H1 (cell line): ENCODE measurements around the gene BCAP31. TPM values are rescaled to one million over a fixed set of nuclear protein-coding genes. Genes with fewer than 3 reads are reported as not detected.
A peak's percentile ranks its signal among the peaks of the same experiment; 100 is the strongest.

Experiments used
- CTCF ChIA-PET: fragments of 300-600 bp; sonication (Branson Sonifier 250); formaldehyde crosslinking; loops from one replicate; lab custom pipeline; 2021; ENCODE audit not compliant: partially characterized antibody; lab: Charles Lee
- POLR2A ChIA-PET: fragments of 300-600 bp; sonication (Branson Sonifier 250); formaldehyde crosslinking; loops from one replicate; lab custom pipeline; 2021; ENCODE audit warnings: inconsistent platforms; ENCODE audit not compliant: partially characterized antibody; lab: Charles Lee
- DNase-seq, 2 experiments: peaks; one replicate each; pipeline versions ENCODE4 v3.0.0 to v3.0.0-alpha.2; 2010 to 2022; ENCODE audit warnings: low spot score in 2 of 2, low read depth in 1 of 2, mixed read lengths in 1 of 2
- FAIRE-seq: peaks from 2 replicates; lab custom pipeline; 2011; peaks lifted over from hg19 to GRCh38; lab: Jason Lieb, UNC
- H2AFZ ChIP-seq: 2 replicates; pipeline ENCODE4 v1.8.1; 2012; ENCODE audit warnings: low read length, inconsistent platforms
- H2AK5ac ChIP-seq: 2 replicates; pipeline ENCODE4 v1.6.1; 2013; ENCODE audit warnings: low read depth, low read length
- H2BK120ac ChIP-seq: replicated peaks from 2 replicates; pipeline ENCODE3; 2013; ENCODE audit warnings: low read depth, low read length, inconsistent platforms
- H2BK12ac ChIP-seq: 2 replicates; pipeline ENCODE4 v1.6.1; 2013; ENCODE audit warnings: low read depth, low read length
- H2BK15ac ChIP-seq: 2 replicates; pipeline ENCODE4 v1.6.1; 2013; ENCODE audit warnings: low read length
- H2BK20ac ChIP-seq: 2 replicates; pipeline ENCODE4 v1.6.1; 2013; ENCODE audit warnings: low read length
- H2BK5ac ChIP-seq: 2 replicates; pipeline ENCODE4 v1.6.1; 2013; ENCODE audit warnings: low read depth, low read length
- H3K14ac ChIP-seq: 2 replicates; pipeline ENCODE4 v1.6.1; 2013; ENCODE audit warnings: inconsistent platforms; ENCODE audit not compliant: insufficient read length
- H3K18ac ChIP-seq: 2 replicates; pipeline ENCODE4 v1.6.1; 2013; ENCODE audit warnings: low read length; ENCODE audit errors: extremely low read depth
- H3K23ac ChIP-seq: 2 replicates; pipeline ENCODE4 v1.6.1; 2013; ENCODE audit warnings: inconsistent platforms; ENCODE audit not compliant: insufficient read length
- H3K23me2 ChIP-seq: 2 replicates; pipeline ENCODE4 v1.6.1; 2013; ENCODE audit warnings: low read depth, low read length
- H3K27ac ChIP-seq: 2 replicates; pipeline ENCODE4 v1.6.1; 2011; ENCODE audit warnings: low read depth, low read length, inconsistent platforms
- H3K27me3 ChIP-seq, 4 experiments: replicated peaks in 1 of 4; 1 replicate in 1 of 4; 2 replicates in 3 of 4; pipeline versions ENCODE4 v1.6.1 to v1.8.1; 2011 to 2013; ENCODE audit warnings: low read length in 3 of 4, mild to moderate bottlenecking in 3 of 4, inconsistent platforms in 2 of 4, mixed read lengths in 2 of 4, moderate library complexity in 1 of 4; ENCODE audit not compliant: control insufficient read depth in 3 of 4, insufficient read depth in 3 of 4; ENCODE audit errors: extremely low read depth in 1 of 4
- H3K36me3 ChIP-seq, 4 experiments: 2 replicates each; pipeline versions ENCODE4 v1.6.1 to v1.8.1; 2011 to 2013; ENCODE audit warnings: mild to moderate bottlenecking in 4 of 4, low read length in 3 of 4, moderate library complexity in 2 of 4, control low read depth in 1 of 4, inconsistent platforms in 1 of 4; ENCODE audit not compliant: insufficient read depth in 4 of 4, control insufficient read depth in 2 of 4
- H3K4ac ChIP-seq: replicated peaks from 2 replicates; pipeline ENCODE3; 2013; ENCODE audit warnings: low read length, low read depth, mixed read lengths, inconsistent platforms; ENCODE audit not compliant: insufficient read length
- H3K4me1 ChIP-seq, 4 experiments: replicated peaks in 1 of 4; 1 replicate in 1 of 4; 2 replicates in 3 of 4; pipeline versions ENCODE4 v1.6.1 to v1.8.1; 2011 to 2013; ENCODE audit warnings: low read length in 3 of 4, inconsistent platforms in 2 of 4, mixed read lengths in 1 of 4; ENCODE audit not compliant: insufficient read depth in 4 of 4, control insufficient read depth in 3 of 4
- H3K4me2 ChIP-seq, 2 experiments: 2 replicates each; pipeline versions ENCODE4 v1.6.1 to v1.8.1; 2011 to 2013; ENCODE audit warnings: low read depth in 2 of 2, low read length in 2 of 2, control low read depth in 1 of 2, inconsistent platforms in 1 of 2, mild to moderate bottlenecking in 1 of 2; ENCODE audit not compliant: insufficient read depth in 1 of 2
- H3K4me3 ChIP-seq, 4 experiments: fragments of 200-600, 300-600 bp in 1 of 4; sonication (generic), shearing (Covaris generic), sonication (Bioruptor Twin) in 1 of 4; 2 replicates each; pipeline versions ENCODE4 v1.5.1 to v1.8.1; 2011 to 2016; ENCODE audit warnings: low read length in 4 of 4, low read depth in 3 of 4, control low read depth in 2 of 4, inconsistent platforms in 2 of 4, mild to moderate bottlenecking in 2 of 4, mixed read lengths in 1 of 4, moderate library complexity in 1 of 4; ENCODE audit not compliant: insufficient read depth in 2 of 4; ENCODE audit errors: extremely low read depth in 1 of 4
- H3K56ac ChIP-seq: replicated peaks from 2 replicates; pipeline ENCODE3; 2013; ENCODE audit warnings: low read depth, mild to moderate bottlenecking, mixed read lengths, low read length, inconsistent platforms; ENCODE audit not compliant: insufficient read length
- H3K79me1 ChIP-seq: 2 replicates; pipeline ENCODE4 v1.6.1; 2013; ENCODE audit warnings: low read depth, low read length, control low read depth
- H3K79me2 ChIP-seq, 2 experiments: 2 replicates each; pipeline versions ENCODE4 v1.6.1 to v1.8.1; 2012 to 2013; ENCODE audit warnings: low read length in 2 of 2, mild to moderate bottlenecking in 2 of 2, inconsistent platforms in 1 of 2; ENCODE audit not compliant: insufficient read depth in 2 of 2, control insufficient read depth in 1 of 2
- H3K9ac ChIP-seq, 4 experiments: replicated peaks in 1 of 4; 1 replicate in 1 of 4; 2 replicates in 3 of 4; pipeline versions ENCODE4 v1.6.1 to v1.8.1; 2011 to 2013; ENCODE audit warnings: low read depth in 3 of 4, low read length in 3 of 4, control low read depth in 2 of 4, mild to moderate bottlenecking in 2 of 4, moderate library complexity in 2 of 4, inconsistent platforms in 1 of 4; ENCODE audit errors: extremely low read depth in 1 of 4
- H3K9me3 ChIP-seq, 2 experiments: 2 replicates each; pipeline versions ENCODE4 v1.6.1 to v1.8.1; 2012 to 2013; ENCODE audit warnings: mild to moderate bottlenecking in 2 of 2, moderate library complexity in 2 of 2, control low read depth in 1 of 2, inconsistent platforms in 1 of 2, low read depth in 1 of 2, low read length in 1 of 2, mixed read lengths in 1 of 2; ENCODE audit not compliant: insufficient read depth in 2 of 2
- H4K20me1 ChIP-seq, 2 experiments: replicated peaks in 1 of 2; 2 replicates each; pipeline versions ENCODE3 to v1.8.1; 2011 to 2013; ENCODE audit warnings: inconsistent platforms in 2 of 2, low read length in 2 of 2, mild to moderate bottlenecking in 1 of 2; ENCODE audit not compliant: insufficient read depth in 2 of 2, control insufficient read depth in 1 of 2
- H4K5ac ChIP-seq: 2 replicates; pipeline ENCODE4 v1.6.1; 2013; ENCODE audit warnings: low read length, low read depth, mixed read lengths, inconsistent platforms; ENCODE audit not compliant: insufficient read length
- H4K8ac ChIP-seq: 2 replicates; pipeline ENCODE4 v1.8.0; 2013; ENCODE audit warnings: mild to moderate bottlenecking, moderate library complexity, low read length, inconsistent platforms; ENCODE audit not compliant: insufficient read depth; ENCODE audit errors: extremely low read depth
- H4K91ac ChIP-seq: replicated peaks from 2 replicates; pipeline ENCODE3; 2013; ENCODE audit warnings: low read length, mixed read lengths, inconsistent platforms; ENCODE audit not compliant: insufficient read length
- HDAC6 ChIP-seq: IDR thresholded peaks from one replicate; pipeline ENCODE4 v1.7.1; 2012; ENCODE audit warnings: low read depth, mild to moderate bottlenecking, inconsistent platforms, low read length, moderate library complexity
- POLR2A ChIP-seq, 2 experiments: IDR thresholded peaks; 1 replicate in 1 of 2; 2 replicates in 1 of 2; pipeline ENCODE4 v1.6.1; 2011; ENCODE audit warnings: low read depth in 2 of 2, low read length in 2 of 2, mild to moderate bottlenecking in 2 of 2; ENCODE audit errors: control extremely low read depth in 1 of 2
- WGBS, 2 experiments: shearing (Covaris generic) in 1 of 2; methylation state at CpG; one replicate each; pipeline versions ENCODE4 v1.1.6 to v1.1.7; 2013 to 2015; ENCODE audit warnings: low lambda C conversion rate in 2 of 2, mixed read lengths in 2 of 2, inconsistent platforms in 1 of 2, low coverage in 1 of 2, missing lambda C conversion rate in 1 of 2; ENCODE audit not compliant: insufficient replicate concordance in 2 of 2, insufficient coverage in 1 of 2, insufficient read length in 1 of 2; ENCODE audit errors: extremely low coverage in 1 of 2, missing lambda C conversion rate in 1 of 2; 5-methylcytosine and 5-hydroxymethylcytosine counted together
- polyA plus RNA-seq, 7 experiments: library from polyadenylated mRNA; depleted of rRNA in 3 of 7; stranded (reverse) in 5 of 7; unstranded in 2 of 7; fragments of >200 nt in 5 of 7; fragments of 200-250 nt in 2 of 7; gene quantifications; 1 replicate in 5 of 7; 2 replicates in 1 of 7; 4 replicates in 1 of 7; pipeline versions ENCODE4 v1.2.1 to v1.2.3, GENCODE V29; 2011 to 2013; ENCODE audit warnings: missing spikeins in 2 of 7, mixed read lengths in 2 of 7
- total RNA-seq: library from RNA; stranded (reverse); fragmentation: NEBNext Ultra II Directional; extraction: Animal tissue kit (Norgen Biotek cat#: 25700); gene quantifications from 2 replicates; pipeline ENCODE4 v1.2.1, GENCODE V29; 2021

BCAP31 gene
- total and polyA plus RNA-seq, 2 of the 8 experiments (the other 6 are each of a cell fraction or from before 2014, with no cell fraction given), result 136 to 159 TPM

- H4K5ac ChIP-seq, result no peak overlapping the region
- DNase-seq (no peak), FAIRE-seq (no peak)
- H3K36me3 ChIP-seq, result peaks cover 0 to 38% (median 12%) of the 10 kb centered on the region in 4 experiments; a peak in 5 of 8 replicates
- H2BK12ac ChIP-seq, result no peak overlapping the region
- H3K23ac ChIP-seq, result no peak overlapping the region
- H4K8ac ChIP-seq, result no peak overlapping the region
- no peak overlapping the region for H3K4ac ChIP-seq
- no peak overlapping the region for H2BK15ac ChIP-seq
- no peaks in the 10 kb centered on the region for H3K27me3 ChIP-seq
- H2BK5ac ChIP-seq, result no peak overlapping the region
- no peak overlapping the region for H3K27ac ChIP-seq
- no peaks in the 10 kb centered on the region for H3K23me2 ChIP-seq
- TF ChIP-seq HDAC6, result no peak
- TF ChIP-seq POLR2A (IDR thresholded peaks at IDR 0.05; ENCODE audit: control extremely low read depth in 1 of 2, low read depth in 2 of 2, low read length in 2 of 2), result peak in 1 of 2 experiments; percentile 21; a peak in 1 of 3 replicates
- no peak overlapping the region for H3K56ac ChIP-seq
- peaks cover 0 to 2% of the 10 kb centered on the region in 2 experiments for H4K20me1 ChIP-seq
- no peak overlapping the region for H3K4me3 ChIP-seq
- no peak overlapping the region for H3K14ac ChIP-seq
- H3K9ac ChIP-seq, result no peak overlapping the region
- ChIA-PET POLR2A (interaction anchor here (1.7 to 1.9 kb wide), 2 partner anchors 11 kb away, joined by 5 to 11 read pairs; no protein-coding TSS in a partner anchor), CTCF (interaction anchor here (1.0 to 2.5 kb wide), 2 partner anchors 10 to 29 kb away, joined by 5 to 10 read pairs; no protein-coding TSS in a partner anchor)
- no peak overlapping the region for H2BK20ac ChIP-seq
- WGBS, 2 experiments, result 95% methylated on average over 9 of the region's 16 CpGs; no CpG with 5 or more reads in 1 of the 2 experiments
- no peak overlapping the region for H2AK5ac ChIP-seq
- no peaks in the 10 kb centered on the region for H3K79me2 ChIP-seq
- no peaks in the 10 kb centered on the region for H3K9me3 ChIP-seq
- H3K4me1 ChIP-seq, result no peaks in the 10 kb centered on the region
- H4K91ac ChIP-seq, result no peak overlapping the region
- H2AFZ ChIP-seq, result no peak overlapping the region
- H3K18ac ChIP-seq, result no peak overlapping the region
- H3K79me1 ChIP-seq, result no peaks in the 10 kb centered on the region
- H3K4me2 ChIP-seq, result no peak overlapping the region
- H2BK120ac ChIP-seq, result no peak overlapping the region
Observed at GRCh38 chrX:153697924-153698865, 26.0 kb downstream of the BCAP31 start.
